Caco-2 (cell line): Measurements from ENCODE around the gene NHP2. TPM values are rescaled to one million over a fixed set of nuclear protein-coding genes. Genes with fewer than 3 reads are reported as not detected.

Source experiments
- BruUV-seq: library from RNA; stranded (reverse); fragments of 400-500 nt; replicated peaks from 2 replicates; lab custom pipeline; 2021; lab: Mats Ljungman, UMichigan
- CTCF ChIA-PET: fragments of 300-600 bp; sonication (Branson Sonifier 250); formaldehyde crosslinking; loops from one replicate; lab custom pipeline; 2022; ENCODE audit warnings: antibody characterized with exemption; lab: Charles Lee
- POLR2A ChIA-PET: fragments of 300-600 bp; sonication (Branson Sonifier 250); formaldehyde crosslinking; loops from one replicate; lab custom pipeline; 2022; ENCODE audit warnings: antibody characterized with exemption; lab: Charles Lee
- DNase-seq, 2 experiments: peaks; one replicate each; pipeline versions ENCODE4 v3.0.0 to v3.0.0-alpha.2; 2020 to 2022
- H3K27me3 ChIP-seq: replicated peaks from 2 replicates; pipeline ENCODE4 v1.6.0; 2011; ENCODE audit warnings: low read length; ENCODE audit not compliant: control insufficient read depth, insufficient read depth
- H3K36me3 ChIP-seq: 2 replicates; pipeline ENCODE4 v1.5.1; 2011; ENCODE audit warnings: low read length; ENCODE audit not compliant: control insufficient read depth, insufficient read depth
- H3K4me1 ChIP-seq: fragments of 250-450 bp; sonication (Bioruptor Pico); 2 replicates; pipeline ENCODE4 v1.5.1; 2020; ENCODE audit warnings: mild to moderate bottlenecking
- H3K4me3 ChIP-seq: 2 replicates; pipeline ENCODE4 v1.5.1; 2011; ENCODE audit warnings: low read depth, mild to moderate bottlenecking, control low read depth, low read length
- H3K9me3 ChIP-seq: fragments of 250-450 bp; sonication (Bioruptor Pico); 2 replicates; pipeline ENCODE4 v1.5.1; 2020; ENCODE audit warnings: mild to moderate bottlenecking, moderate library complexity
- H3K27ac Mint-ChIP-seq: one replicate; pipeline ENCODE4 v1.8.0; 2022; ENCODE audit warnings: mixed read lengths; ENCODE audit not compliant: unreplicated experiment
- H3K27me3 Mint-ChIP-seq: one replicate; pipeline ENCODE4 v1.8.0; 2022; ENCODE audit warnings: mixed read lengths; ENCODE audit not compliant: insufficient read depth, unreplicated experiment
- H3K36me3 Mint-ChIP-seq: one replicate; pipeline ENCODE4 v1.8.0; 2022; ENCODE audit warnings: mild to moderate bottlenecking, mixed read lengths; ENCODE audit not compliant: insufficient read depth, unreplicated experiment
- H3K4me1 Mint-ChIP-seq: one replicate; pipeline ENCODE4 v1.8.0; 2022; ENCODE audit warnings: low read depth, mixed read lengths; ENCODE audit not compliant: unreplicated experiment
- H3K4me3 Mint-ChIP-seq: one replicate; pipeline ENCODE4 v1.8.0; 2022; ENCODE audit warnings: mild to moderate bottlenecking, moderate library complexity, mixed read lengths; ENCODE audit not compliant: unreplicated experiment
- H3K9me3 Mint-ChIP-seq: one replicate; pipeline ENCODE4 v1.8.0; 2022; ENCODE audit warnings: mixed read lengths; ENCODE audit not compliant: unreplicated experiment
- intact Hi-C: fragments of 100-400 bp; cut with micrococcal nuclease; formaldehyde crosslinking; loops from one replicate; pipeline ENCODE4 v1.10.0; 2022; ENCODE audit not compliant: unreplicated experiment
- total RNA-seq: library from RNA; stranded (reverse); gene quantifications from 2 replicates; pipeline ENCODE4 v1.2.3, GENCODE V29; 2022
- TF ChIP-seq, protein P1 (sequence below), 2 experiments: fragments of 200-600 bp in 1 of 2; IDR thresholded peaks; 1 replicate in 1 of 2; 2 replicates in 1 of 2; pipeline versions ENCODE4 v1.5.1 to v1.8.0; 2011 to 2022; ENCODE audit warnings: antibody characterized with exemption in 1 of 2, control low read depth in 1 of 2, inconsistent platforms in 1 of 2, low read depth in 1 of 2, low read length in 1 of 2, mild to moderate bottlenecking in 1 of 2, moderate library complexity in 1 of 2; ENCODE audit not compliant: insufficient read depth in 1 of 2, severe bottlenecking in 1 of 2, unreplicated experiment in 1 of 2

NHP2 gene
- total RNA-seq, 1 experiment from 2014 or later: 127 TPM

DNA sequence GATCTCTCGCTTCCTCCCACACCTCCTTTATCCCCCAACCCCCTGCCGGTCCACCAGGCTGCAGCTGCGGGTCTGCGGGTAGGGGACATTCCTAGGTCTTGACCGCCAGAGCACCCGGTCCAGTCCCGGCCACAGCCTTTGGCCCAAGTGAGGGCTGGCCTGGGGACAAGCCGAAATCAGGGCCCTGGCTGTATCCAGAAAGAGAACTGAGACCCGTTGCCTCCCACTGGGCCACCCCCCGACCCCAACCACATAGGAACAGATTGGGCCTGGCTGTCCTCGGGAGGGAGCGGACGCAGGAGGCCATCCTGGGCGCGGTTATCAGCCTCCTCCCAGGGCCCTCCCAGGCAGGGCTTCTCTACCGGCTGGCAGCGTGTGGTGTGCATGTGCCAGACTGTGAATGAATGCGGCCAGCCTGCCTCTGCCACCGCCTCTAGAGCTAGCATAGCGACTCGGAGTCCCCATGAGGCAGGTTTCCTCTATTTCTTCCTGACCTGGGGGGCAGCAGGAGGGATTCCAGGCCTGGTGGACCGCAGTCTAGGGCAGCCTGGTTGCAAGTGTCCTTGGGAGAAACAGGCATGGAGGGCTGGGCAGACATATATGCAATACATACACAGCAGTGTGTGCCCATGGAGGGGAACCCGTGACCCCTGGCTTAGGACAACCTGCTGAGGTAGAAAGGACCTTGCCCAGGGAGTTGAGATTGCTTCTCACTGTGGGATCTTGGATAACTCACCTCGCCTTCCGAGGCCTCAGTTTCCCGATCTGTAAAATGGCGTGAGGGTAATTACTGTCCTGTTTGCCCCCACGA is 39.2 kb downstream of the NHP2 start:
- Histone ChIP-seq H3K27me3 (no peaks in the 10 kb centered on the region), H3K9me3 (no peaks in the 10 kb centered on the region), H3K4me3 (peak overlapping the region; percentile 74), H3K36me3 (no peaks in the 10 kb centered on the region), H3K4me1 (peaks cover 19% of the 10 kb centered on the region)
- peak overlapping the region; percentile 89 for H3K4me3 Mint-ChIP-seq
- TF ChIP-seq, protein P1, sequence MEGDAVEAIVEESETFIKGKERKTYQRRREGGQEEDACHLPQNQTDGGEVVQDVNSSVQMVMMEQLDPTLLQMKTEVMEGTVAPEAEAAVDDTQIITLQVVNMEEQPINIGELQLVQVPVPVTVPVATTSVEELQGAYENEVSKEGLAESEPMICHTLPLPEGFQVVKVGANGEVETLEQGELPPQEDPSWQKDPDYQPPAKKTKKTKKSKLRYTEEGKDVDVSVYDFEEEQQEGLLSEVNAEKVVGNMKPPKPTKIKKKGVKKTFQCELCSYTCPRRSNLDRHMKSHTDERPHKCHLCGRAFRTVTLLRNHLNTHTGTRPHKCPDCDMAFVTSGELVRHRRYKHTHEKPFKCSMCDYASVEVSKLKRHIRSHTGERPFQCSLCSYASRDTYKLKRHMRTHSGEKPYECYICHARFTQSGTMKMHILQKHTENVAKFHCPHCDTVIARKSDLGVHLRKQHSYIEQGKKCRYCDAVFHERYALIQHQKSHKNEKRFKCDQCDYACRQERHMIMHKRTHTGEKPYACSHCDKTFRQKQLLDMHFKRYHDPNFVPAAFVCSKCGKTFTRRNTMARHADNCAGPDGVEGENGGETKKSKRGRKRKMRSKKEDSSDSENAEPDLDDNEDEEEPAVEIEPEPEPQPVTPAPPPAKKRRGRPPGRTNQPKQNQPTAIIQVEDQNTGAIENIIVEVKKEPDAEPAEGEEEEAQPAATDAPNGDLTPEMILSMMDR (IDR thresholded peaks at IDR 0.05; ENCODE audit: insufficient read depth in 1 of 2, low read depth in 1 of 2, low read length in 1 of 2, severe bottlenecking in 1 of 2, unreplicated experiment in 1 of 2): no peak
- no TSS peak for BruUV-seq
- CTCF ChIA-PET: interaction anchor here (0.7 kb wide), 1 partner anchor 24 kb away, joined by 7 read pairs; no protein-coding TSS in a partner anchor
- H3K36me3 Mint-ChIP-seq: no peaks in the 10 kb centered on the region
- H3K27ac Mint-ChIP-seq: peak overlapping the region; percentile 12
- POLR2A ChIA-PET: no interaction called here
- H3K27me3 Mint-ChIP-seq: peaks cover 5% of the 10 kb centered on the region
- no peaks in the 10 kb centered on the region for H3K9me3 Mint-ChIP-seq
- H3K4me1 Mint-ChIP-seq: peaks cover 12% of the 10 kb centered on the region
- no peak for DNase-seq
- intact Hi-C loops: loop anchor here (5.0 kb wide), 2 partner anchors 37 to 38 kb away; partner anchors contain the start of gene NHP2

GRCh38 chr5:178113841-178114324 is 39.8 kb downstream of the NHP2 start:
- Mint-ChIP-seq H3K27me3 (peaks cover 5% of the 10 kb centered on the region), H3K36me3 (no peaks in the 10 kb centered on the region), H3K4me1 (peaks cover 12% of the 10 kb centered on the region), H3K9me3 (no peaks in the 10 kb centered on the region), H3K4me3 (peak overlapping the region; percentile 89), H3K27ac (peak overlapping the region; percentile 12)
- intact Hi-C loops: loop anchor here (1.0 to 5.0 kb wide), 3 partner anchors 16 to 38 kb away; partner anchors contain the start of gene NHP2
- H3K27me3 ChIP-seq: no peaks in the 10 kb centered on the region
- POLR2A ChIA-PET: no interaction called here
- no peaks in the 10 kb centered on the region for H3K9me3 ChIP-seq
- TSS peak; percentile 34 for BruUV-seq
- TF ChIP-seq, protein P1 (IDR thresholded peaks at IDR 0.05; ENCODE audit: insufficient read depth in 1 of 2, low read depth in 1 of 2, low read length in 1 of 2, severe bottlenecking in 1 of 2, unreplicated experiment in 1 of 2): no peak
- DNase-seq: peak in 1 of 2 experiments; percentile 32
- peak overlapping the region; percentile 74 for H3K4me3 ChIP-seq
- H3K4me1 ChIP-seq: peaks cover 19% of the 10 kb centered on the region
- CTCF ChIA-PET: interaction anchor here (0.7 kb wide), 1 partner anchor 25 kb away, joined by 7 read pairs; no protein-coding TSS in a partner anchor
- no peaks in the 10 kb centered on the region for H3K36me3 ChIP-seq

GRCh38 chr5:178113141-178113787 is 40.4 kb downstream of the NHP2 start, which contains the start of gene N4BP3:
Gene N4BP3, plus strand, starts transcription at chr5:178113532. Its CDS starts 6,052 bp downstream, at chr5:178119584.
- TF ChIP-seq, protein P1 (IDR thresholded peaks at IDR 0.05; ENCODE audit: insufficient read depth in 1 of 2, low read depth in 1 of 2, low read length in 1 of 2, severe bottlenecking in 1 of 2, unreplicated experiment in 1 of 2): no peak
- DNase-seq: peak; percentile 85 to 91
- peaks cover 12% of the 10 kb centered on the region for H3K4me1 Mint-ChIP-seq
- peaks cover 19% of the 10 kb centered on the region for H3K4me1 ChIP-seq
- H3K27me3 Mint-ChIP-seq: peaks cover 5% of the 10 kb centered on the region
- H3K4me3 ChIP-seq: peak within 1 kb of the TSS; percentile 74
- no TSS peak for BruUV-seq
- intact Hi-C loops: loop anchor here (1.0 to 5.0 kb wide), 3 partner anchors 17 to 39 kb away; partner anchors contain the start of gene NHP2
- no peaks in the 10 kb centered on the region for H3K9me3 Mint-ChIP-seq
- H3K36me3 Mint-ChIP-seq: no peaks in the 10 kb centered on the region
- H3K27me3 ChIP-seq: no peaks in the 10 kb centered on the region
- H3K4me3 Mint-ChIP-seq: peak within 1 kb of the TSS; percentile 89
- POLR2A ChIA-PET: no interaction called here
- no peaks in the 10 kb centered on the region for H3K36me3 ChIP-seq
- CTCF ChIA-PET: no interaction called here
- peak within 1 kb of the TSS; percentile 16 for H3K27ac Mint-ChIP-seq
- H3K9me3 ChIP-seq: no peaks in the 10 kb centered on the region
